ENCODE results near the gene ZNF710. TPM values are rescaled to one million over a fixed set of nuclear protein-coding genes. Genes with fewer than 3 reads are reported as not detected.

ZNF710 gene
- total RNA-seq, 1 experiment from 2014 or later: 40.7 TPM

DNA sequence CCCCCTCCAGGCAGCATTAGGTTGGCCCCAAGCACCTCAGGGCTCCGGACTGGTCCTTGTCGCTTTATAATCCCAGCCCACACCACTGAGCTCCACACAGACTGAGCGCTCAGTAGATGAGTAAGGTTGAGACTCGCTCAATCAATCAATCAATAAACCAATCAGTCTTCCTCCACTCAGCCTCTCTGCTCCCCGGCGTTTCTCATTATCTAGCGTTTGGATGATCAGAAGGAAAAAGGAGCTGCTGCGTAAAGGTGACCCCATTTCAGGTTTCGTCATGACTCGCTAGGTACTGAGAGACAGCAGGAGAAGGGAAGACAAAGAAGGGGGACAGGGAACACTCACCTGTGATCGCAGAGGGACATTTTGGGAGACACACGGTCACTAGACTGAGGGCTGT, 41.2 kb downstream of the ZNF710 start:
- Mint-ChIP-seq H3K27ac (peak overlapping the region; percentile 14 to 43 (median 43); a peak in 3 of 7 replicates), H3K36me3 (ENCODE audit: insufficient read depth in 1 of 3, low read depth in 3 of 3) (no peaks in the 10 kb centered on the region), H3K4me1 (peaks cover 37 to 45% of the 10 kb centered on the region in 2 experiments), H3K4me3 (no peak overlapping the region), H3K9me3 (no peaks in the 10 kb centered on the region), H3K27me3 (ENCODE audit: low read depth) (no peaks in the 10 kb centered on the region)
- H4K20me1 ChIP-seq (ENCODE audit: control insufficient read depth, insufficient read depth, insufficient read length): no peaks in the 10 kb centered on the region
- no peak overlapping the region for H2BK12ac ChIP-seq (ENCODE audit: insufficient read length, low read depth, low read length)
- no peak overlapping the region for H3T11ph ChIP-seq (ENCODE audit: low read length)
- peak overlapping the region; percentile 24 for H3K18ac ChIP-seq (ENCODE audit: insufficient read length, low read depth, low read length)
- no peak overlapping the region for H2BK120ac ChIP-seq (ENCODE audit: low read depth, low read length, poor library complexity, severe bottlenecking)
- no peak overlapping the region for H2BK15ac ChIP-seq (ENCODE audit: low read depth, low read length)
- no peaks in the 10 kb centered on the region for H3K27me3 ChIP-seq (ENCODE audit: insufficient read depth, low read length)
- H2AK5ac ChIP-seq (ENCODE audit: insufficient read length, low read length): no peak overlapping the region
- no peak for DNase-seq
- H4K8ac ChIP-seq (replicated peaks; ENCODE audit: insufficient read length, low read depth, low read length): no peak overlapping the region
- no peak overlapping the region for H3K4me2 ChIP-seq (ENCODE audit: insufficient read depth, insufficient read length, low read length)
- no peak overlapping the region for H2AFZ ChIP-seq (ENCODE audit: low read length)
- H4K5ac ChIP-seq (ENCODE audit: insufficient read length, low read depth, low read length): no peak overlapping the region
- H3K9ac ChIP-seq (ENCODE audit: extremely low read depth, insufficient read length, low read length): no peak overlapping the region
- WGBS (ENCODE audit: extremely low coverage, insufficient read length, low lambda C conversion rate): no CpG with 5 or more reads among the region's 12 CpGs
- no peak overlapping the region for H4K91ac ChIP-seq (ENCODE audit: insufficient read length, low read depth, low read length)
- no peak overlapping the region for H2BK20ac ChIP-seq (ENCODE audit: low read depth, low read length, poor library complexity, severe bottlenecking)
- TF ChIP-seq, protein P1, sequence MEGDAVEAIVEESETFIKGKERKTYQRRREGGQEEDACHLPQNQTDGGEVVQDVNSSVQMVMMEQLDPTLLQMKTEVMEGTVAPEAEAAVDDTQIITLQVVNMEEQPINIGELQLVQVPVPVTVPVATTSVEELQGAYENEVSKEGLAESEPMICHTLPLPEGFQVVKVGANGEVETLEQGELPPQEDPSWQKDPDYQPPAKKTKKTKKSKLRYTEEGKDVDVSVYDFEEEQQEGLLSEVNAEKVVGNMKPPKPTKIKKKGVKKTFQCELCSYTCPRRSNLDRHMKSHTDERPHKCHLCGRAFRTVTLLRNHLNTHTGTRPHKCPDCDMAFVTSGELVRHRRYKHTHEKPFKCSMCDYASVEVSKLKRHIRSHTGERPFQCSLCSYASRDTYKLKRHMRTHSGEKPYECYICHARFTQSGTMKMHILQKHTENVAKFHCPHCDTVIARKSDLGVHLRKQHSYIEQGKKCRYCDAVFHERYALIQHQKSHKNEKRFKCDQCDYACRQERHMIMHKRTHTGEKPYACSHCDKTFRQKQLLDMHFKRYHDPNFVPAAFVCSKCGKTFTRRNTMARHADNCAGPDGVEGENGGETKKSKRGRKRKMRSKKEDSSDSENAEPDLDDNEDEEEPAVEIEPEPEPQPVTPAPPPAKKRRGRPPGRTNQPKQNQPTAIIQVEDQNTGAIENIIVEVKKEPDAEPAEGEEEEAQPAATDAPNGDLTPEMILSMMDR (conservative IDR thresholded peaks at IDR 0.05): no peak
- no peak overlapping the region for H3K27ac ChIP-seq (ENCODE audit: insufficient read length, low read depth, low read length)
- no peak overlapping the region for H2BK5ac ChIP-seq (ENCODE audit: insufficient read length, low read length)
- H3K4ac ChIP-seq (ENCODE audit: low read depth, low read length): no peak overlapping the region
- H3K9me3 ChIP-seq (ENCODE audit: control insufficient read depth, low read depth, low read length): no peaks in the 10 kb centered on the region
- peaks cover 6% of the 10 kb centered on the region; the same call in 1 of the 2 replicates for H3K4me1 ChIP-seq (ENCODE audit: insufficient read depth, low read length)
- no peaks in the 10 kb centered on the region for H3K79me1 ChIP-seq (ENCODE audit: insufficient read depth, low read depth, low read length, poor library complexity, severe bottlenecking)
- H3K79me2 ChIP-seq (ENCODE audit: insufficient read depth, low read length): no peaks in the 10 kb centered on the region
- no peaks in the 10 kb centered on the region for H3K23me2 ChIP-seq (ENCODE audit: insufficient read length, low read depth, low read length, poor library complexity, severe bottlenecking)
- H3K14ac ChIP-seq (ENCODE audit: insufficient read depth, low read length): no peak overlapping the region
- H3K23ac ChIP-seq (ENCODE audit: insufficient read length, low read depth, low read length): no peak overlapping the region
- no peak overlapping the region for H3K56ac ChIP-seq (ENCODE audit: insufficient read length, low read depth, low read length)
